HG02798 (cell line): Measurements from ENCODE around the gene SLC6A16.
"Not testable (repeated sequence)": the region's sequence is repeated elsewhere in the genome, so short reads cannot be mapped to it uniquely, and the experiment has no call there.

ENCODE experiments used
- ATAC-seq: cut with Tn5 transposase; IDR thresholded peaks from one replicate; pipeline ENCODE4 v1.9.1; 2021; ENCODE audit warnings: mild to moderate bottlenecking; ENCODE audit not compliant: unreplicated experiment, poor library complexity

The SLC6A16 gene

DNA sequence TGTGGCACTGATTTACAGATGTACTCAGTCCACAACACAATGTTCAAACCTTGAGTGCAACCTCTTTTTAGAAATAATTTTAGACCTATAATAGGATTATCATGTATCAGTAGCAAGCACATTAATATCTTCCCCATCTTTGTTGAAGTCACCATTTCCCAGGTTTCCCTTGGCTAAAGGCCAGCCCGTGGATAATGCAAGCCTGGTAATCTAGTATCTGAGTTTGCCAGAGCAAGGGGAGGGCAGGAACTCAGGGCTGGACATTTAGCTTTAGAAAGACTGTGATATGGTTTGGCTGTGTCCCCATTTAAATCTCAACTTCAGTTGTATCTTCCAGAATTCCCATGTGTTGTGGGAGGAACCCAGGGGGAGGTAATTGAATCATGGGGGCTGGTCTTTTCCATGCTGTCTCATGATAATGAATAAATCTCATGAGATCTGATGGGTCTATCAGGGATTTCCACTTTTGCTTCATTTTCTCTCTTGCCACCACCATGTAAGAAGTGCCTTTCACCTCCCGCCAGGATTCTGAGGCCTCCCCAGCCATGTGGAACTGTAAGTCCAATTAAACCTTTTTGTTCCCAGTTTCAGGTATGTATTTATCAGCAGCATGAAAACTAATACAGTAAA is 37.7 kb downstream of the SLC6A16 start:
- ATAC-seq, result no peak

GRCh38 chr19:49282184-49282583 is 42.8 kb downstream of the SLC6A16 start:
- ATAC-seq, result no peak

- ATAC-seq, result no peak
Measured at GRCh38 chr19:49272204-49272603, 52.8 kb downstream of the SLC6A16 start.

DNA sequence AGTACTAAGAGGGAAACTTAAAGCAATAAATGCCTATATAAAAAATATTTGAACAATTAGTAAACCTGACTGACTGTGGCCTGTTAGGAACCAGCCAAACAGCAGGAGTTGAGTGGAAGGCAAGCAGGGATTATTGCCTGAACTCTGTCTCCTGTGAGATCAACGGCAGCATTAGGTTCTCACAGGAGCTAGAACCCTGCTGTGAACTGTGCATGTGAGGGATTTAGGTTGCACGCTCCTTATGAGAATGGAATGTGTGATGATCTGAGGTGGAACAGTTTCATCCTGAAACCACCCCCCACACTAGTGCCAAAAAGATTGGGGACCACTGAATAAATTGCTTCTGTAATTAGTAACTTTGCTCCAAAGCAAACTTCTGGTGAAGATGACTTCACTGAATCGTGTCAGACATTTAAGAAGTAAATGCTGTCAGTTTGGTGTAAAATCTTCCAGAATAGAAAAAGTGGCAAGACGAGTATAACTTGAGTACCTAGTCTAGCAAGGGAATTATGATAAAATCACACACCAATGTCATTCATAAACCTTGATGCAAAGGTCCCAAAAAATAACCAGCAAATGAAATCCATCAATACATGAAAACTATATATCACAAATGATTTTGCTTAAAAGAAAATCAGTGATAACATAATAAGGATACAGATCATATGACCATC is 53.8 kb downstream of the SLC6A16 start:
- no peak for ATAC-seq

DNA sequence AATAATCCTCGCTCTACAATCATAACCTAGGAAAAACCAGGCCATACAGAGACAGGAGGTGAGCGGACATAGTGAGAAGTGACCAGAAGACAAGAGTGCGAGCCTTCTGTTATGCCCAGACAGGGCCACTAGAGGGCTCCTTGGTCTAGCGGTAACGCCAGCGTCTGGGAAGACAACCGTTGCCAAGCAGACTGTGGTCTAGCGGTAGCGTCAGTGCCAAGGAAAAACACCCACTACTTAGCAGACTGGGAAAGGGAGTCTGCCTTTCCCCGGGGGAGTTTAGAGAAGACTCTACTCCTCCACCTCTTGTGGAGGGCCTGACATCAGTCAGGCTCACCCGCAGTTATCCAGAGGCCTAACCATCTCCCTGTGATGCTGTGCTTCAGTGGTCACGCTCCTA is 58.6 kb downstream of the SLC6A16 start:
- not testable (repeated sequence) for ATAC-seq

DNA sequence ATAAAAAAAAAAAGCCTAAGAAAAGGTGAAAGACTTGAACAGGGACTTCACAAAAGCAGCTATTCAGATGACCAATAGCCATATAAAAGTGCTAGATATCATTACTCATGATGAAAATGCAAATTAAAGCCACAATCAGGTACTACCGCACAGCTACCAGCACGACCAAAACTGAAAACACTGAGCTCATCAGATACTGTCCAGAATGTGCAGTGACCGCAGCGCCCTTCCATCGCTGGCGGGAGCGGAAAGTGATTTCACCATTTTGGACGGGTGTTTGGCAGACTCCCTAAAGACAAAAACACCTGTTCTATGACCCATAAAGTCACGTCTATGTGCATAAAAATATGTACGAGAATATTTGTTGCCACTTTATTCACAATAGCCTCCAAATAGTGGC is 60.7 kb downstream of the SLC6A16 start:
- no peak for ATAC-seq

DNA sequence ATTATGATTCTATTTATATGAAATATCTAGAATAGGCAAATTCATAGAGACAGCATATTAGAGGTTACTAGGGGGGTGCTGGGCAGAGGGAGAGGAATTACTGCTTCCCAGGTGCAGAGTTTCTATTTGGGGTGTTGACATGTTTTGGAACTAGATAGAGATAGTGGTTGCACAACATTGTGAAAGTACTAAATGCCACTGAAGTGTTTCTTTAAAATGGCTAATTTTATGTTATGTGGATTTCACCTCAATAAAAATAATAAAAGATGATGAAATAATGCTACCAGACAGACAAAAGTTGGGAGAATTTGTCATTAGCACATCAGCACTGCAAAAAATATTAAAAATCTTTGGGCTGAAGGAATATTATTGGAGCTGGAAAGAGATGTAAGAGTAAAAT is 63.4 kb downstream of the SLC6A16 start:
- ATAC-seq, result no peak

DNA sequence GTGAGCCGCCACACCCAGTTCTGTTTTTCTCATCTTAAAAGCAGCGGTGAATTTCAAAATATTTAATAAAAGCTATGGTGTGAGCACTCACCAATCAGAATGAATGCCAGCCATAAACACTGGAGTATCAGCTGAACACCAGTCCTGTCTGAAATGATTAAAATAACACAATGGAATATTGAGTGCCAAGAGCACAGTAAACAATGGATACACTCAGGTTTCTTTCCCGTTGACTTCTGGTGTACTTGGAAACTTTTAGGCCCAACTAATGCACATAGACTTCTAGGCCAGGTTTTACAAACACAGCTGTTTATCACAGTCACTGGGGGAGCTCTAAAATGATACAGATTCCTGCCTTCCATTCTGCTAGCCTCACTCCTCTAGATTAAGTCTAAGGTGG is 68.3 kb downstream of the SLC6A16 start:
- ATAC-seq, result no peak

DNA sequence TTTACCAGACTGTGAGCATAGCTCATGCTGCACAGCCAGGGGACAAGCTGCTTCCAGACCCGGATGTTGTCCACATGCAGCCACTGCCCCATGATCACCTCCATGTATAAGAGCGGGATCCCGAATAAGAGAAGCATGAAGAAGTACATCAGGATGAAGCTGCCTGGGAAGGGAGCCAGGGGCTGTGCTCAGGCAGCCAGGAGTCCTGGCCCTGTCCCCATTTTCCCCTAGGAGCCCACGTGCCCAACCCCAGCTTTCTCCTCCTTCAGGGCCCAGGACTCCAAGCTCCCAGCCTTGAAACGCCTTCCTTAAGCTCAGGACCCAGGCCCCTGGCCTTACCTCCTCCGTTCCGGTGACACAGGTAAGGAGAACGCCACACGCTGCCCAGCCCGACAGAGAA is 69.3 kb downstream of the SLC6A16 start:
- ATAC-seq, result no peak

DNA sequence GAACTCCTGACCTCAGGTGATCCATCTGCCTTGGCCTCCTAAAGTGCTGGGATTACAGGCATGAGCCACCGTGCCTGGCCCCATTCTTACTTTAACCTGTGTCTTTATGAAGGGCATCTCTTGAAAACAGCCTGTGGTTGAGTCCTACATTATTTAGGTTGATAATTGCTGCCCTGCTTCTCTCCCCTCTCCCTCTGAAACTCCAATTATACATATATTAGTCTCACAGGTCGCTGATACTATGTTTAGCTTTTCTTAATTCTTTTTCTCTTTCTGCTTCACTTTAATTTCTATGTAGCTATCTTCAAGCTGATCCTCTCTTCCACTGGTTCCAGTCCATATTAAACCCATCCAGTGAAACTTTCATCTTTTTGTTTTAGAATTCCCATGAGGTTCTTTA is 75.1 kb downstream of the SLC6A16 start:
- ATAC-seq, result no peak

DNA sequence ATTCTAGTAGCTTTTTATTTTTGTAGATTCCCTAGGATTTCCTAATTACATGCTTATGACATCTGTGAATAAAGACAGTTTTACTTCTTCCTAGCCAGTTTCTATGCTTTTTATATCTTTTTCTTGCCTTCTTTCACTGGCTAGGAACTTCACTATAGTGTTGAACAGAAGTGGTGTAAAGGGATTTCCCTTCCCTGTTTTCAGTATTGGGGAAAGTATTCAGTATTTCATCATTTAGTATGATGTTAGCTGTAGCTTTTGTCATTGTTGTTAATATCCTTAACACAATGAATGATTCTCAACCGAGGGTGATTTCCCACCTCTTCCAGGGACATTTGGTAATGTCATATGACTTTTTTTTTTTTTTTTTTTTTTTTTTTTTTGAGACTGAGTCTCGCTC is 77.3 kb downstream of the SLC6A16 start:
- no peak for ATAC-seq

DNA sequence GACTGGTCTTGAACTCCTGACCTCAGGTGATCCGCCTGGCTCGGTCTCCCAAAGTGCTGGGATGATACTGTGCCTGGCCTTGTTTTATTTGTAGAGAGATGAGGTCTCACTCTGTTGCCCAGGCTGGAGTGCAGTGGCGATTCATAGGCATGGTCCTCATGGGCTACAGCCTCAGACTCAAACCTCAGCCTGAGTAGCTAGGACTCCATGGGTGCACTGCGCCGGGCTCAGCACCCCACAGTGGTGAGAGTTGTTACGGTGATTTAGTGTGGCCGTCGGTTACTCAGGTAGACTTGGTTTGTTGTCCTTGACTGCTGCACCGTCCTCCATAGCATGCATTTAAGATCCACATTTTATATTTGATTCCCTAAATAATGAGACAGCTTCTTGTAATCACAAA is 80.7 kb downstream of the SLC6A16 start:
- ATAC-seq, result no peak

GRCh38 chr19:49243726-49244125 is 81.3 kb downstream of the SLC6A16 start:
- ATAC-seq, result no peak

DNA sequence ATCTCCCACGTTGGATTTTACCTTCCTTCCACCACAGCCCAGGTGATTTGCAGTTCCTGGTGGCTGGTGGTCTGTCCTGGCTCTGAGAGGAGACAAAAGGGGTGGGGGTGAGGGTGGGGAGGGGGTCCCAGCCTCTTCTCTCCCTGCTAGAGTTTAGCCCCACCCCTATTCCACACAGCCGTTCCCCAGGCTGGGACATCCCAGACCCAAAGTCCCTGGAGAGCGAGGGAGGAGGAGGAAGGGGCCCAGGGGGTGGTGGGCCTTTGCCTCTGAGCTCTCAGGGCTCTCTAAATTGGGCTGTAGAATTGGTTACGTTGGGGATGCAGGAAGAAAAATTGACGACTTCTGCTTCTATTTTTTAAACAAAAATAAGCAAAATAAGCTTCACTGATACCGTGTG is 81.9 kb downstream of the SLC6A16 start:
- ATAC-seq, result no peak

- no peak for ATAC-seq
Measured at GRCh38 chr19:49241769-49242168, 83.2 kb downstream of the SLC6A16 start.
